NCI-H526 (cell line): ENCODE measurements around the gene MAST2.

ENCODE experiments used
- DNase-seq, 2 experiments: peaks; one replicate each; lab custom pipeline; 2025; lab: John Stamatoyannopoulos, UW

Gene MAST2

GRCh38 chr1:46062651-46063319 lies 259.4 kb downstream of the MAST2 start:
- no peak for DNase-seq

DNA sequence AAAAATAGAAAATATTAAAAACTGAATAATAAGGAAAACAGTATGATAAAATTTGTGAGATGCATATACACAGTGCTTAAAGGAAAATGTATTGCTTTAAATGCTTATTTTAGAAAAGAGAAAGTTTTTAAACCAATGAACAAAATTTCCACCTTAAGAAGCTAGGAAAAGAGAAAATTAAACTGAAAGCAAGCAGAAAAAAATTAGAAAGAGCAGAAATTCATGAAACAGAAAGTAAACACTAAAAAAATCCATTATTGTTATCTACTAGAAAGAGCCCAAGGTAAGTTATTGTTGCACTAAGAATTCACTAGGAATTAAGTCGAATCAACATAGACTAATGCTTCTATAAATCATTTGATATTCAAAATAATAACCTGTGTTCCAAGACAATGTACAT lies 261.3 kb downstream of the MAST2 start:
- DNase-seq = no peak

- no peak for DNase-seq
These were observed 262.0 kb downstream of the MAST2 start for GRCh38 chr1:46065405-46065804.

DNA sequence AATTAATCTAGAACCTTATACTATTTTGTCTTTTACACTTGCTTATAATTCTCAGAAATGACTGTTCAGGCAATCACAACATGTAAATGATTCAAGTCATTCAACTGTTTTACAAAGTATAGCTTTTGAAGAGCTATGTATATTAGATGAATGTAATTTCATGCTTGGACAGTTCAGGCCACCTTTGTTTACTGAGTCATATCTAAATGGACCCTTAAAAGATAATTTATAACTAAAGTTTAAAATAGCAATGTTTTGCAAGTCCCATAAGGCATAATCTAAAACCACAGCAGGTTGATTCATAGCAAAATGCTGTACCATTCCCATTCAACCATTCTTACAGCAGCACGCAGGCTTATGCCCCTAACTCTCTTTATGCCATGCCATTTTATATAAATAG lies 264.2 kb downstream of the MAST2 start:
- DNase-seq = peak in 1 of 2 experiments; percentile 35

DNA sequence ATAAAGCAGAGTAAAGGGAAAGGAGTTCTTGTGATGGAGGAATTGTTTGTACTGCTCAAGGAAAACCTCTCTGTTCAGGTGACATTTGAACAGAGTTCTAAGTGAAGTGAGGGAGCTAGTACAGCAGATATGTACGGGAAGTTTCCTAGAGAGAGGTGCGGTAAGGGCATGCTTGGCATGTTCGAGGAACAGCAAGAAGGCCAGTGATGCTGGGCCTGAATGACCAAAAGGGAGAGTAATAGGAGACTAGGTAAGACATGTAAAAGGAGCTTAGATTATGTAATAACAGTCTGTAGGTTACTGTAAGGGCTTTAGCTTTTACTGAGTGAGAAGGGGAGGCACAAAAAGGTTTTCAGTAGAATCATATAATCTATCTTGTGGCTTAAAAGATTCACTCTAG lies 265.1 kb downstream of the MAST2 start:
- no peak for DNase-seq

DNA sequence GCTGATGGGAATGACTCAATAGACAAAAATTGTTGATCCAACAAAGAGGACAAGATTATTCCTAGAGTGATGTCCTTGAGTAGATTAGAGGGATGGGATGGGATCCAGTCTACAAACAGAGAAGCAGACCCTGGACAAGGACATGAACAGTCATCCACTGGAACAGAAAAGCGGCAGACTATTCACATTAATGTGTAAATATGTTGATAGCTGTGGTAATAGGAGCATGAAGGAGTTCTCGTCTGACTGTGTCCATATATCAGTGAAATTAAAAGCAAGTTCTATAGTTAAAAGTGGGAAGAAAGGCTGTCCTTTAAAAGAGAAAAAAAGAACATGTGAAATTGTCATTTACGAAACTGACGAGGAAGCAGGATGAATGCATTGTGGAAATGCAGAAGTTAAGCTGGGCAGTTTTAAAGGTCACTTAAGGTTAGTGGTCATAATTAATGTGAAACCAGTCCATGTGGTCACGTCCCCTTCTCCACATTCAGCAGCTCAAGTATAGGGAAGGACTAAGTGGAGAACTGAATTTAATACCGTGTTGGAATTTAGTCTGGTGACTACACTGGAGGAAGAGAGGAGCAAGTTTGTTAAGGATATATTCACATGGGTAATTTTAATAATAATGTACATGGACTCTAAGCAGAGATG lies 266.9 kb downstream of the MAST2 start:
- DNase-seq = no peak

GRCh38 chr1:46072975-46073374 lies 269.6 kb downstream of the MAST2 start:
- no peak for DNase-seq

GRCh38 chr1:46076343-46076742 lies 272.9 kb downstream of the MAST2 start:
- no peak for DNase-seq

GRCh38 chr1:46077644-46078043 lies 274.2 kb downstream of the MAST2 start:
- no peak for DNase-seq

DNA sequence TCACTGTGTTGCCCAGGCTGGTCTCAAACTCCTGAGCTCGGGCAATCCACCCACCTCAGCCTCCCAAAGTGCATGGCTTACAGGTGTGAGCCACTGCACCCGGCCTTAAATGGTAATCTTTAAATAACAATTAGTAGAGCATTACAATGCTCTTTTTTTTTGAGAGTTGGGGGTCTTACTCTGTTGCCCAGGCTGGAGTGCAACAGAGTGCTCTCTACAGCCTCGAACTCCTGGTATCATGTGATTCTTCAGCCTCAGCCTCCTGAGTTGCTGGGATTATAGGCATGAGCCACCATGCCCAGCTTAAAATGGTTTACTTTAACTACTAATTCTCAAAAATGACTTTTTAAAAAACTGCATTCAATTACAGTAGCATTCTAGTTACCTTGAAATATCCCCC lies 276.8 kb downstream of the MAST2 start:
- no peak for DNase-seq

- peak in 1 of 2 experiments; percentile 54 for DNase-seq
These were observed 277.8 kb downstream of the MAST2 start for GRCh38 chr1:46081206-46081605.

DNA sequence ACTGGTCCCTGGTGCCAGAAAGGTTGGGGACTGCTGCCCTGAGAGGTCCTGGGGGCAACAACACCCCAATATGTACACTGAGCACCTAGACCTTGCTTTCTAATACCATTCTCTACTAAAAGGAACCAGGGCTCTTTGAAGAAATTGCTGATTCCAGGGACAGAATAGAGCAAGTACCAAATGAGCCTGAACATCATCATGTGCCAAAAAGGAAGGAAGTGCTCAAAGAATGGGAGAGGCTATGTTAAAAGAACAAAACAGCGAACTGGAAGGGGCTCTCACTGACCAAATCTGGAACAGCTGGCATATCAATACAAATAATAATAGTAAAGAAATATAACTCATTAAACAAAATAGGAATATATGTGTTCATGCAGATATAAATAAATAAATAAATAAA lies 278.2 kb downstream of the MAST2 start:
- DNase-seq = no peak

DNA sequence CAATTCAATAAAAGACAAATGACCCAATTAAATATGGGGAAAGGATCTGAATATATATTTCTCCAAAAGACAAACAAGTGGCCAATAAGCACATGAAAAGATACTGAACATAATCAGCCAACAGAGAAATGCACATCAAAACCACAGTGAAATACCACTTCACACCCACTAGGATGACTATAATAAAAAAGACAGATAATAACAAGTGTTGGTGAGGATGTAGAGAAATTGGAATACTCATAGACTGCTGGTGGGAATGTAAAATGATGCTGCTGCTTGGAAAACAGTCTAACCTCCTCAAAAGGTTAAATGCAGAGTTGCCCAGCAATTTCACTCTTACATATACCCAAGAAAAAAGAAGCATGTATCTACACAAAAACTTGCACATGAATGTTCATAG lies 280.2 kb downstream of the MAST2 start:
- no peak for DNase-seq

GRCh38 chr1:46084553-46085451 lies 281.4 kb downstream of the MAST2 start:
- DNase-seq = no peak
